Hepatocyte (in vitro differentiated cells): Measurements from ENCODE around the gene KLC1.

ENCODE experiments used
- CTCF ChIP-seq: fragments of 200-600 bp; sonication (generic); IDR thresholded peaks from 2 replicates; pipeline ENCODE4 v1.5.1; 2016; ENCODE audit warnings: antibody characterized with exemption, mild to moderate bottlenecking; ENCODE audit not compliant: poor library complexity
- EZH2 ChIP-seq: fragments of 200-600 bp; sonication (generic); IDR thresholded peaks from 2 replicates; pipeline ENCODE4 v1.6.1; 2016; ENCODE audit warnings: antibody characterized with exemption, mild to moderate bottlenecking, borderline replicate concordance
- EZH2phosphoT487 ChIP-seq: fragments of 200-600 bp; sonication (generic); IDR thresholded peaks from one replicate; pipeline ENCODE4 v1.6.1; 2018; ENCODE audit warnings: antibody characterized with exemption, mild to moderate bottlenecking, low read depth, moderate library complexity; ENCODE audit not compliant: unreplicated experiment, severe bottlenecking

- TF ChIP-seq CTCF (peak; percentile 42), EZH2 (no peak), EZH2phosphoT487 (no peak)
Observed at GRCh38 chr14:103679351-103679750, 50.3 kb downstream of the KLC1 start.
